HL-60 (cell line): ENCODE results near the gene HOXD3.

Experiments used
- DNase-seq, 2 experiments: peaks; one replicate each; pipeline ENCODE4 v3.0.0-alpha.2; 2010 to 2020; ENCODE audit warnings: low read depth in 1 of 2, low spot score in 1 of 2
- H3K27ac ChIP-seq: fragments of 250-450 bp; sonication (Bioruptor Pico); replicated peaks from 2 replicates; pipeline ENCODE4 v1.5.1; 2020; ENCODE audit warnings: mild to moderate bottlenecking, moderate library complexity
- H3K27me3 ChIP-seq: fragments of 250-450 bp; sonication (Bioruptor Pico); 2 replicates; pipeline ENCODE4 v1.5.1; 2021; ENCODE audit warnings: mild to moderate bottlenecking, moderate library complexity; ENCODE audit not compliant: insufficient read depth, poor library complexity, severe bottlenecking
- H3K4me3 ChIP-seq: replicated peaks from 2 replicates; pipeline ENCODE4 v1.5.1; 2011; ENCODE audit warnings: mild to moderate bottlenecking, control low read depth, low read length; ENCODE audit not compliant: insufficient read depth
- GABPA ChIP-seq: IDR thresholded peaks from 2 replicates; pipeline ENCODE4 v1.6.1; 2012; ENCODE audit warnings: low read depth
- POLR2AphosphoS5 ChIP-seq: IDR thresholded peaks from 2 replicates; pipeline ENCODE4 v1.6.1; 2012; ENCODE audit warnings: low read depth
- SPI1 ChIP-seq: IDR thresholded peaks from 2 replicates; pipeline ENCODE4 v1.6.1; 2012; ENCODE audit warnings: low read depth, mild to moderate bottlenecking, borderline replicate concordance
- TF ChIP-seq, protein P1 (sequence below): IDR thresholded peaks from 2 replicates; pipeline ENCODE4 v1.6.1; 2012; ENCODE audit warnings: low read depth; ENCODE audit not compliant: insufficient replicate concordance
- TF ChIP-seq, protein P2 (sequence below): IDR thresholded peaks from one replicate; pipeline ENCODE4 v1.5.1; 2011; ENCODE audit warnings: low read length, control low read depth, inconsistent platforms; ENCODE audit not compliant: insufficient read depth

HOXD3 gene

GRCh38 chr2:176139661-176140512 is 17.2 kb upstream of the HOXD3 start:
- Histone ChIP-seq H3K27me3 (peaks cover 62% of the 10 kb centered on the region), H3K4me3 (peak overlapping the region; percentile 32; the same call in 1 of the 2 replicates), H3K27ac (no peak overlapping the region)
- TF ChIP-seq, protein P1, sequence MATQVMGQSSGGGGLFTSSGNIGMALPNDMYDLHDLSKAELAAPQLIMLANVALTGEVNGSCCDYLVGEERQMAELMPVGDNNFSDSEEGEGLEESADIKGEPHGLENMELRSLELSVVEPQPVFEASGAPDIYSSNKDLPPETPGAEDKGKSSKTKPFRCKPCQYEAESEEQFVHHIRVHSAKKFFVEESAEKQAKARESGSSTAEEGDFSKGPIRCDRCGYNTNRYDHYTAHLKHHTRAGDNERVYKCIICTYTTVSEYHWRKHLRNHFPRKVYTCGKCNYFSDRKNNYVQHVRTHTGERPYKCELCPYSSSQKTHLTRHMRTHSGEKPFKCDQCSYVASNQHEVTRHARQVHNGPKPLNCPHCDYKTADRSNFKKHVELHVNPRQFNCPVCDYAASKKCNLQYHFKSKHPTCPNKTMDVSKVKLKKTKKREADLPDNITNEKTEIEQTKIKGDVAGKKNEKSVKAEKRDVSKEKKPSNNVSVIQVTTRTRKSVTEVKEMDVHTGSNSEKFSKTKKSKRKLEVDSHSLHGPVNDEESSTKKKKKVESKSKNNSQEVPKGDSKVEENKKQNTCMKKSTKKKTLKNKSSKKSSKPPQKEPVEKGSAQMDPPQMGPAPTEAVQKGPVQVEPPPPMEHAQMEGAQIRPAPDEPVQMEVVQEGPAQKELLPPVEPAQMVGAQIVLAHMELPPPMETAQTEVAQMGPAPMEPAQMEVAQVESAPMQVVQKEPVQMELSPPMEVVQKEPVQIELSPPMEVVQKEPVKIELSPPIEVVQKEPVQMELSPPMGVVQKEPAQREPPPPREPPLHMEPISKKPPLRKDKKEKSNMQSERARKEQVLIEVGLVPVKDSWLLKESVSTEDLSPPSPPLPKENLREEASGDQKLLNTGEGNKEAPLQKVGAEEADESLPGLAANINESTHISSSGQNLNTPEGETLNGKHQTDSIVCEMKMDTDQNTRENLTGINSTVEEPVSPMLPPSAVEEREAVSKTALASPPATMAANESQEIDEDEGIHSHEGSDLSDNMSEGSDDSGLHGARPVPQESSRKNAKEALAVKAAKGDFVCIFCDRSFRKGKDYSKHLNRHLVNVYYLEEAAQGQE, result no peak
- TF ChIP-seq, protein P2, sequence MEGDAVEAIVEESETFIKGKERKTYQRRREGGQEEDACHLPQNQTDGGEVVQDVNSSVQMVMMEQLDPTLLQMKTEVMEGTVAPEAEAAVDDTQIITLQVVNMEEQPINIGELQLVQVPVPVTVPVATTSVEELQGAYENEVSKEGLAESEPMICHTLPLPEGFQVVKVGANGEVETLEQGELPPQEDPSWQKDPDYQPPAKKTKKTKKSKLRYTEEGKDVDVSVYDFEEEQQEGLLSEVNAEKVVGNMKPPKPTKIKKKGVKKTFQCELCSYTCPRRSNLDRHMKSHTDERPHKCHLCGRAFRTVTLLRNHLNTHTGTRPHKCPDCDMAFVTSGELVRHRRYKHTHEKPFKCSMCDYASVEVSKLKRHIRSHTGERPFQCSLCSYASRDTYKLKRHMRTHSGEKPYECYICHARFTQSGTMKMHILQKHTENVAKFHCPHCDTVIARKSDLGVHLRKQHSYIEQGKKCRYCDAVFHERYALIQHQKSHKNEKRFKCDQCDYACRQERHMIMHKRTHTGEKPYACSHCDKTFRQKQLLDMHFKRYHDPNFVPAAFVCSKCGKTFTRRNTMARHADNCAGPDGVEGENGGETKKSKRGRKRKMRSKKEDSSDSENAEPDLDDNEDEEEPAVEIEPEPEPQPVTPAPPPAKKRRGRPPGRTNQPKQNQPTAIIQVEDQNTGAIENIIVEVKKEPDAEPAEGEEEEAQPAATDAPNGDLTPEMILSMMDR, result no peak
- no peak for TF ChIP-seq GABPA
- no peak for TF ChIP-seq POLR2AphosphoS5
- no peak for TF ChIP-seq SPI1
- no peak for DNase-seq

DNA sequence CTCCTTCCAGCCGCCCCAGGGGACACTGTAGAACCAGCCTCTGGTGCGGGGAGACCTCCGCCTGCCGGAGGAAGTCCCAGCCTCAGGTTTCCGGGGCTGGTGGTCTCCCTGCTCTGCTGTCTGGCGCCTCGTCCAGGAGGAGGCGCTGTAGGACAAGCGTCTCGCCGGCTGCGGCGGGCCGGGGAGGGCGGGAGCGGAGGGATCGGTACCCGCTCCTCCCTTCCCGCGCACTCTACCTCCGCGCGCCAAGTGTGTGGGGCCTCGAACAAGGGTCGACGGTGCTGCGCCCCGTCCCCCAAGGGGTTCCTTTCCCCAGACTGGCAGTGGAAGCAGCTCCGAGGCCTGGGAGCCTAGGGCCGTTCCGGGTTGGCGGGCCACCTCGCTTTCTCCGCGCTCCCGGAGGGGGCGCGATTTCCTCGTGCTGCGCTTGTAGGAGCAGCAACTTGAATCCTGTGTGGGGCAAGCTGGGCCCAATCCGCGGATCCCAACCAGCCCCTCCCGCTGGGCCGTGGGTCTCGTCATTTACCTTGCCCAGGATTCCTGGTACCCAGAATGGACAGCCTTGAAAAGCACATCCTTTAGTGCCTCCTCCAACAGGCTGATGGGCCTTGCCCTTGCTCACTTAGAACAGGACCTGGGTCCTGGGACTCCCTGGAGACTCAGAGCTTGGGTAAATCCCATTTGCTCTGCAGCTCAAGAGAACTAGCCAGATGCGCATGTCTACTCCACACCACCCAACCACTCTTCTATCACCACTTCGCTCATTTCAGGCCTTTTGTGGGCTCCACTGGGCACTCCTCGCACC is 16.4 kb upstream of the HOXD3 start:
- no peak overlapping the region for H3K27ac ChIP-seq
- H3K27me3 ChIP-seq, result peaks cover 58% of the 10 kb centered on the region
- DNase-seq, result peak; percentile 46 to 62
- peak overlapping the region; percentile 32 for H3K4me3 ChIP-seq
- TF ChIP-seq, protein P1, result no peak
- TF ChIP-seq, protein P2, result peak; percentile 54
- TF ChIP-seq SPI1, result no peak; the same call in 1 of the 2 replicates

DNA sequence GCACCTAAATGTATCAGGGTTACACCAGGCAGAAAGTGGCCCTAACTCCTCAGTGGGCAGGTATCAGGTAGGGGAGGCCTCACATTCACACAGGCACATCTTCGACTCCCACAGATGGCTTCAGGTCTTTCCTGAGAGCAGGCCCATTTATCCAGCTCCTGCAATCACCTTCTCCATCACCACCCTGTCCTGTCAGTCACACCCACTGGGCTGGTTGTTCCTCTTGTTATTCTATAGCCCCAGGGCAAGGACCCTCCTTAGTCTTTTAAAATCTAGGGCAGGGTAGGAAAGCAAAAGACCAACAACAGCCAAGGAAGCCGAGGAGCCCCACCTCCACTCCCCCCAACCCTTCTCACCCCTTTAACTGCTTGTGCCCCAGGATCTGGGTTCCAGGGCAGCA is 14.8 kb upstream of the HOXD3 start:
- TF ChIP-seq, protein P1, result no peak
- TF ChIP-seq POLR2AphosphoS5, result no peak
- TF ChIP-seq, protein P2, result no peak
- TF ChIP-seq SPI1, result no peak
- TF ChIP-seq GABPA, result no peak
- DNase-seq, result no peak
- H3K27ac ChIP-seq, result no peak overlapping the region
- no peak overlapping the region for H3K4me3 ChIP-seq
- peaks cover 58% of the 10 kb centered on the region for H3K27me3 ChIP-seq
